HepG2 (cell line): ENCODE results near the gene HOXD12. TPM values are rescaled to one million over a fixed set of nuclear protein-coding genes. Genes with fewer than 3 reads are reported as not detected.
A peak's percentile ranks its signal among the peaks of the same experiment; 100 is the strongest.

ENCODE experiments used
- CEBPB ChIP-seq: IDR thresholded peaks from 2 replicates; pipeline ENCODE4 v1.6.1; 2011; ENCODE audit warnings: low read depth, low read length, improper control_type of control experiment, borderline replicate concordance
- HDAC2 ChIP-seq: sonication (generic); formaldehyde crosslinking; IDR thresholded peaks from 2 replicates; pipeline ENCODE4 v1.4.0; 2020; ENCODE audit warnings: missing genetic modification reagents
- IKZF4 ChIP-seq: sonication (generic); formaldehyde crosslinking; IDR thresholded peaks from 2 replicates; pipeline ENCODE4 v1.5.1; 2020; ENCODE audit warnings: borderline replicate concordance, mild to moderate bottlenecking, low read depth, missing genetic modification reagents; ENCODE audit errors: not compliant biosample characterization
- KAT7 ChIP-seq: IDR thresholded peaks from 2 replicates; pipeline ENCODE4 v1.6.1; 2018; ENCODE audit warnings: borderline replicate concordance, missing compliant biosample characterization
- KLF15 ChIP-seq: sonication (generic); formaldehyde crosslinking; IDR thresholded peaks from 2 replicates; pipeline ENCODE4 v1.8.1; 2023; ENCODE audit warnings: borderline replicate concordance, mild to moderate bottlenecking, inconsistent platforms, missing genetic modification reagents, mixed read lengths
- PRPF4 ChIP-seq: fragments of 200-400 bp; formaldehyde crosslinking; IDR thresholded peaks from 2 replicates; pipeline ENCODE4 v1.6.1; 2016; ENCODE audit warnings: low read length, low read depth; ENCODE audit not compliant: poor library complexity, severe bottlenecking
- RAD21 ChIP-seq: fragments of 450-650 bp; formaldehyde crosslinking; IDR thresholded peaks from 2 replicates; pipeline ENCODE4 v1.5.0; 2020; ENCODE audit warnings: mild to moderate bottlenecking
- REPIN1 ChIP-seq: sonication (generic); formaldehyde crosslinking; IDR thresholded peaks from 2 replicates; pipeline ENCODE4 v1.8.0; 2022; ENCODE audit warnings: missing genetic modification reagents, low read depth, mild to moderate bottlenecking, borderline replicate concordance
- SOX13 ChIP-seq, 3 experiments: fragments of 450-650 bp in 1 of 3; sonication (generic) in 1 of 3; formaldehyde crosslinking in 1 of 3; IDR thresholded peaks in 2 of 3; conservative IDR thresholded peaks in 1 of 3; 2 replicates each; pipeline versions ENCODE4 v1.5.0 to v1.6.1; 2016 to 2020; ENCODE audit warnings: antibody characterized with exemption in 1 of 3, mild to moderate bottlenecking in 1 of 3, missing compliant biosample characterization in 1 of 3, missing genetic modification reagents in 1 of 3, moderate library complexity in 1 of 3
- SRY ChIP-seq: sonication (generic); formaldehyde crosslinking; IDR thresholded peaks from 2 replicates; pipeline ENCODE4 v1.8.0; 2022; ENCODE audit warnings: mild to moderate bottlenecking, missing genetic modification reagents
- TFDP1 ChIP-seq: IDR thresholded peaks from 2 replicates; pipeline ENCODE4 v1.6.1; 2016; ENCODE audit warnings: missing compliant biosample characterization, missing genetic modification reagents, borderline replicate concordance
- ZNF124 ChIP-seq: sonication (generic); formaldehyde crosslinking; IDR thresholded peaks from 2 replicates; pipeline ENCODE4 v1.4.0; 2020; ENCODE audit warnings: missing genetic modification reagents
- ZNF138 ChIP-seq: sonication (generic); formaldehyde crosslinking; IDR thresholded peaks from 2 replicates; pipeline ENCODE4 v1.5.0; 2020; ENCODE audit warnings: mild to moderate bottlenecking, low read depth, missing genetic modification reagents
- ZNF3 ChIP-seq: IDR thresholded peaks from 2 replicates; pipeline ENCODE4 v1.7.0; 2017; ENCODE audit warnings: inconsistent platforms
- ZNF432 ChIP-seq: sonication (generic); formaldehyde crosslinking; IDR thresholded peaks from 2 replicates; pipeline ENCODE4 v1.5.0; 2020; ENCODE audit warnings: missing genetic modification reagents, mild to moderate bottlenecking, borderline replicate concordance
- ZNF703 ChIP-seq: sonication (generic); formaldehyde crosslinking; IDR thresholded peaks from 2 replicates; pipeline ENCODE4 v1.5.1; 2020; ENCODE audit warnings: missing genetic modification reagents, mild to moderate bottlenecking, moderate library complexity, borderline replicate concordance
- ZNF761 ChIP-seq: sonication (generic); formaldehyde crosslinking; conservative IDR thresholded peaks from 2 replicates; pipeline ENCODE4 v1.4.0; 2020; ENCODE audit warnings: mild to moderate bottlenecking, missing genetic modification reagents
- ZZZ3 ChIP-seq: sonication (generic); formaldehyde crosslinking; IDR thresholded peaks from 2 replicates; pipeline ENCODE4 v1.4.0; 2020; ENCODE audit warnings: missing genetic modification reagents, mild to moderate bottlenecking, borderline replicate concordance
- polyA plus RNA-seq, 8 experiments: library from polyadenylated mRNA; depleted of rRNA in 3 of 8; stranded (reverse) in 7 of 8; unstranded in 1 of 8; fragments of >200 nt; fragmentation: Illumina TruSeq in 4 of 8; extraction: Trizol in 4 of 8; gene quantifications; 2 replicates each; pipeline versions ENCODE4 v1.2.1 to v1.2.3, GENCODE V29; 2011 to 2016; ENCODE audit warnings: low read depth in 4 of 8, missing spikeins in 1 of 8, mixed read lengths in 1 of 8; ENCODE audit not compliant: insufficient read depth in 1 of 8
- total RNA-seq, 5 experiments: library from RNA; depleted of rRNA; stranded (reverse); fragments of >200 nt; fragmentation: Illumina TruSeq; extraction: Trizol; gene quantifications; 2 replicates each; pipeline ENCODE4 v1.2.3, GENCODE V29; 2016; ENCODE audit warnings: low read depth in 1 of 5
- TF ChIP-seq, protein P1 (sequence below): fragments of 450-650 bp; IDR thresholded peaks from 2 replicates; pipeline ENCODE4 v1.6.1; 2017
- TF ChIP-seq, protein P2 (sequence below): sonication (generic); formaldehyde crosslinking; IDR thresholded peaks from 2 replicates; pipeline ENCODE4 v1.4.0; 2020; ENCODE audit warnings: missing genetic modification reagents
- TF ChIP-seq, protein P3 (sequence below), 2 experiments: fragments of 450-650 bp in 1 of 2; sonication (generic) in 1 of 2; formaldehyde crosslinking; IDR thresholded peaks; 2 replicates each; pipeline versions ENCODE4 v1.5.0 to v1.8.0; 2020 to 2022; ENCODE audit warnings: mild to moderate bottlenecking in 1 of 2, missing genetic modification reagents in 1 of 2
- TF ChIP-seq, protein P4 (sequence below): IDR thresholded peaks from 2 replicates; pipeline ENCODE4 v1.6.1; 2016

Gene HOXD12
- total and polyA plus RNA-seq, 2 of the 13 experiments (the other 11 are each of a cell fraction or from before 2014, with no cell fraction given), result not detected

DNA sequence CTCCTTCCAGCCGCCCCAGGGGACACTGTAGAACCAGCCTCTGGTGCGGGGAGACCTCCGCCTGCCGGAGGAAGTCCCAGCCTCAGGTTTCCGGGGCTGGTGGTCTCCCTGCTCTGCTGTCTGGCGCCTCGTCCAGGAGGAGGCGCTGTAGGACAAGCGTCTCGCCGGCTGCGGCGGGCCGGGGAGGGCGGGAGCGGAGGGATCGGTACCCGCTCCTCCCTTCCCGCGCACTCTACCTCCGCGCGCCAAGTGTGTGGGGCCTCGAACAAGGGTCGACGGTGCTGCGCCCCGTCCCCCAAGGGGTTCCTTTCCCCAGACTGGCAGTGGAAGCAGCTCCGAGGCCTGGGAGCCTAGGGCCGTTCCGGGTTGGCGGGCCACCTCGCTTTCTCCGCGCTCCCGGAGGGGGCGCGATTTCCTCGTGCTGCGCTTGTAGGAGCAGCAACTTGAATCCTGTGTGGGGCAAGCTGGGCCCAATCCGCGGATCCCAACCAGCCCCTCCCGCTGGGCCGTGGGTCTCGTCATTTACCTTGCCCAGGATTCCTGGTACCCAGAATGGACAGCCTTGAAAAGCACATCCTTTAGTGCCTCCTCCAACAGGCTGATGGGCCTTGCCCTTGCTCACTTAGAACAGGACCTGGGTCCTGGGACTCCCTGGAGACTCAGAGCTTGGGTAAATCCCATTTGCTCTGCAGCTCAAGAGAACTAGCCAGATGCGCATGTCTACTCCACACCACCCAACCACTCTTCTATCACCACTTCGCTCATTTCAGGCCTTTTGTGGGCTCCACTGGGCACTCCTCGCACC lies 41.1 kb downstream of the HOXD12 start (continued):
- TF ChIP-seq ZNF3 (CRISPR knock-in tag) (no peak), HDAC2 (0 out of 2 replicates have a peak, but pooled peaks have one; percentile 43), KAT7 (CRISPR knock-in tag) (no peak), ZNF761 (CRISPR knock-in tag) (no peak; the same call in 1 of the 2 replicates), ZNF124 (CRISPR knock-in tag) (no peak; the same call in 1 of the 2 replicates), CEBPB (no peak), RAD21 (peak; percentile 100), SRY (0 out of 2 replicates have a peak, but pooled peaks have one; percentile 51), PRPF4 (no peak), TFDP1 (CRISPR knock-in tag) (peak; percentile 94), KLF15 (CRISPR knock-in tag) (0 out of 2 replicates have a peak, but pooled peaks have one; percentile 39), ZNF703 (CRISPR knock-in tag) (0 out of 2 replicates have a peak, but pooled peaks have one; percentile 16), ZNF138 (CRISPR knock-in tag) (peak; percentile 79; the same call in 1 of the 2 replicates), REPIN1 (peak; percentile 93), ZZZ3 (CRISPR knock-in tag) (no peak; the same call in 1 of the 2 replicates), IKZF4 (peak; percentile 96), ZNF432 (CRISPR knock-in tag) (no peak), SOX13 (IDR thresholded peaks at IDR 0.05) (no peak), SOX13 (CRISPR knock-in tag; conservative IDR thresholded peaks at IDR 0.05 in 1 of 2, IDR thresholded peaks at IDR 0.05 in 1 of 2) (peak in 1 of 2 experiments; percentile 35; a peak in 1 of 4 replicates)
- TF ChIP-seq, protein P1, sequence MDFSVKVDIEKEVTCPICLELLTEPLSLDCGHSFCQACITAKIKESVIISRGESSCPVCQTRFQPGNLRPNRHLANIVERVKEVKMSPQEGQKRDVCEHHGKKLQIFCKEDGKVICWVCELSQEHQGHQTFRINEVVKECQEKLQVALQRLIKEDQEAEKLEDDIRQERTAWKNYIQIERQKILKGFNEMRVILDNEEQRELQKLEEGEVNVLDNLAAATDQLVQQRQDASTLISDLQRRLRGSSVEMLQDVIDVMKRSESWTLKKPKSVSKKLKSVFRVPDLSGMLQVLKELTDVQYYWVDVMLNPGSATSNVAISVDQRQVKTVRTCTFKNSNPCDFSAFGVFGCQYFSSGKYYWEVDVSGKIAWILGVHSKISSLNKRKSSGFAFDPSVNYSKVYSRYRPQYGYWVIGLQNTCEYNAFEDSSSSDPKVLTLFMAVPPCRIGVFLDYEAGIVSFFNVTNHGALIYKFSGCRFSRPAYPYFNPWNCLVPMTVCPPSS, result no peak
- TF ChIP-seq, protein P2, sequence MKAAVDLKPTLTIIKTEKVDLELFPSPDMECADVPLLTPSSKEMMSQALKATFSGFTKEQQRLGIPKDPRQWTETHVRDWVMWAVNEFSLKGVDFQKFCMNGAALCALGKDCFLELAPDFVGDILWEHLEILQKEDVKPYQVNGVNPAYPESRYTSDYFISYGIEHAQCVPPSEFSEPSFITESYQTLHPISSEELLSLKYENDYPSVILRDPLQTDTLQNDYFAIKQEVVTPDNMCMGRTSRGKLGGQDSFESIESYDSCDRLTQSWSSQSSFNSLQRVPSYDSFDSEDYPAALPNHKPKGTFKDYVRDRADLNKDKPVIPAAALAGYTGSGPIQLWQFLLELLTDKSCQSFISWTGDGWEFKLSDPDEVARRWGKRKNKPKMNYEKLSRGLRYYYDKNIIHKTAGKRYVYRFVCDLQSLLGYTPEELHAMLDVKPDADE, result no peak
- TF ChIP-seq, protein P3, sequence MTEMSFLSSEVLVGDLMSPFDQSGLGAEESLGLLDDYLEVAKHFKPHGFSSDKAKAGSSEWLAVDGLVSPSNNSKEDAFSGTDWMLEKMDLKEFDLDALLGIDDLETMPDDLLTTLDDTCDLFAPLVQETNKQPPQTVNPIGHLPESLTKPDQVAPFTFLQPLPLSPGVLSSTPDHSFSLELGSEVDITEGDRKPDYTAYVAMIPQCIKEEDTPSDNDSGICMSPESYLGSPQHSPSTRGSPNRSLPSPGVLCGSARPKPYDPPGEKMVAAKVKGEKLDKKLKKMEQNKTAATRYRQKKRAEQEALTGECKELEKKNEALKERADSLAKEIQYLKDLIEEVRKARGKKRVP (CRISPR knock-in tag; IDR thresholded peaks at IDR 0.05), result no peak
- TF ChIP-seq, protein P4, sequence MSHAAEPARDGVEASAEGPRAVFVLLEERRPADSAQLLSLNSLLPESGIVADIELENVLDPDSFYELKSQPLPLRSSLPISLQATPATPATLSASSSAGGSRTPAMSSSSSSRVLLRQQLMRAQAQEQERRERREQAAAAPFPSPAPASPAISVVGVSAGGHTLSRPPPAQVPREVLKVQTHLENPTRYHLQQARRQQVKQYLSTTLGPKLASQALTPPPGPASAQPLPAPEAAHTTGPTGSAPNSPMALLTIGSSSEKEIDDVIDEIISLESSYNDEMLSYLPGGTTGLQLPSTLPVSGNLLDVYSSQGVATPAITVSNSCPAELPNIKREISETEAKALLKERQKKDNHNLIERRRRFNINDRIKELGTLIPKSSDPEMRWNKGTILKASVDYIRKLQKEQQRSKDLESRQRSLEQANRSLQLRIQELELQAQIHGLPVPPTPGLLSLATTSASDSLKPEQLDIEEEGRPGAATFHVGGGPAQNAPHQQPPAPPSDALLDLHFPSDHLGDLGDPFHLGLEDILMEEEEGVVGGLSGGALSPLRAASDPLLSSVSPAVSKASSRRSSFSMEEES (CRISPR knock-in tag), result no peak
